WI38 (cell line): ENCODE results near the gene ZBTB20.

Source experiments
- H3K4me3 ChIP-seq: 2 replicates; pipeline ENCODE4 v1.5.1; 2011; ENCODE audit warnings: low read depth, mild to moderate bottlenecking, control low read depth, low read length
- TF ChIP-seq, protein P1 (sequence below): IDR thresholded peaks from 2 replicates; pipeline ENCODE4 v1.5.1; 2012; ENCODE audit warnings: low read depth, mild to moderate bottlenecking, control low read depth, low read length

ZBTB20 gene

DNA sequence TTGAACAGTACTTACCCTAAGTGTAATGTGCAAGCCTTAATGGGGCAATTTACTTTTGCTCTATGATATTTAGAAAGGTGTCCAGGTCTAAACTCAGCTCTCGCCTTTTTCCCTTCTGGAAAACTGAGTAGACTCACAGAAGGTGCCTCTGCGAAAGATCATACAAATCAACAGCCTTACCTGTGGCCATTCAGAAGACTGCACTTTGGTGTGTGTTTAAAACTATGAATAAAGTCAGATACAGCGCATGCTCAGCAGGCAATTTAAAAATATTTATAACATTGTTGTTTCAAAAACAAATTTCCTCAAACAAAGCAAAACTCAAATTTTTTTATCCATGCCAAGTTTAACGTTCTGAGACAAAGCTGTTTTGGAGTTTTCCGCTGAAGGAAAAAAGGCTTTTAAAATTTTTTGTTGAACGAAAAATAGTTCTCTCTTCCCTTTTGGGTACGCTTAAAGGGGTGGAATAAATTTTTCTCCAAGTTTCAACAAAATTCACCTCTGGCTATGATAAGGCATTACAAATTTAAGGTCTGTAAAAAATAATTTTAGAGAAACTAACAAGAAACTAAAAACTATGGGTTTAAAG, 697.0 kb downstream of the ZBTB20 start:
- H3K4me3 ChIP-seq: no peak overlapping the region
- TF ChIP-seq, protein P1, sequence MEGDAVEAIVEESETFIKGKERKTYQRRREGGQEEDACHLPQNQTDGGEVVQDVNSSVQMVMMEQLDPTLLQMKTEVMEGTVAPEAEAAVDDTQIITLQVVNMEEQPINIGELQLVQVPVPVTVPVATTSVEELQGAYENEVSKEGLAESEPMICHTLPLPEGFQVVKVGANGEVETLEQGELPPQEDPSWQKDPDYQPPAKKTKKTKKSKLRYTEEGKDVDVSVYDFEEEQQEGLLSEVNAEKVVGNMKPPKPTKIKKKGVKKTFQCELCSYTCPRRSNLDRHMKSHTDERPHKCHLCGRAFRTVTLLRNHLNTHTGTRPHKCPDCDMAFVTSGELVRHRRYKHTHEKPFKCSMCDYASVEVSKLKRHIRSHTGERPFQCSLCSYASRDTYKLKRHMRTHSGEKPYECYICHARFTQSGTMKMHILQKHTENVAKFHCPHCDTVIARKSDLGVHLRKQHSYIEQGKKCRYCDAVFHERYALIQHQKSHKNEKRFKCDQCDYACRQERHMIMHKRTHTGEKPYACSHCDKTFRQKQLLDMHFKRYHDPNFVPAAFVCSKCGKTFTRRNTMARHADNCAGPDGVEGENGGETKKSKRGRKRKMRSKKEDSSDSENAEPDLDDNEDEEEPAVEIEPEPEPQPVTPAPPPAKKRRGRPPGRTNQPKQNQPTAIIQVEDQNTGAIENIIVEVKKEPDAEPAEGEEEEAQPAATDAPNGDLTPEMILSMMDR: no peak

DNA sequence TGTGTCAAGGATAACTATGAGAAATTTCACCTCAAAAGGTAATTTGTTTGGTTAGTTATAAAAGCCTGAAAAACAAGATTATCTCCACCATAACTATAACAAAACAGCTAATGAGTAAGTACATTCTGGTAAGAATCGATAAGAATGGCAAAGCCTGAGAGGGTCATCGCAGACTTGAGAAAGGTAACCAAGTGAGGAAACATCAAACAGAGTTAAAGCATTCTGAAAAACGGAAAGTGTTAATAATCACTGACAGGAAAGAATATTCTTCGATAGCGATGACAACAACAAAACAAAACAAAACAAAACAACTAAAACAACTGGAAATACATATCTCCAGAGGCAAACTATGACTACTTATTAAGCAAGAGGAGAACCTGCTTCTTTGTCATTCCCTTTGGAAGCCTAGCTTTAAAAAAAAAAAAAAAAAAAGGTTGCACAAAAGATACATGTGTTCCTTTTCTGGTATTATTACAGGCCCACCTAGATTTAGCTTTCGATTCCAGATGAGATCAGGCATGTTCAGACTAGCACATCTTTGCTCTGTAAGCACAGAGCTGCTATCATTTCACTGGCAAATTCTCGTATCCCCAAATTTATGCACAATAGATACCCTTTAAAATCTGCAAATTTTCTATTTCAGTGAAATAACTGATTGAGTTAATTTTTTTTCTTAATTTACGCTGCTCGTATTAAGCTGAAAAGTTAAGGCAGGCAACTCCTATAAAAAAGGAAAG, 697.6 kb downstream of the ZBTB20 start:
- TF ChIP-seq, protein P1: no peak
- H3K4me3 ChIP-seq: no peak overlapping the region

DNA sequence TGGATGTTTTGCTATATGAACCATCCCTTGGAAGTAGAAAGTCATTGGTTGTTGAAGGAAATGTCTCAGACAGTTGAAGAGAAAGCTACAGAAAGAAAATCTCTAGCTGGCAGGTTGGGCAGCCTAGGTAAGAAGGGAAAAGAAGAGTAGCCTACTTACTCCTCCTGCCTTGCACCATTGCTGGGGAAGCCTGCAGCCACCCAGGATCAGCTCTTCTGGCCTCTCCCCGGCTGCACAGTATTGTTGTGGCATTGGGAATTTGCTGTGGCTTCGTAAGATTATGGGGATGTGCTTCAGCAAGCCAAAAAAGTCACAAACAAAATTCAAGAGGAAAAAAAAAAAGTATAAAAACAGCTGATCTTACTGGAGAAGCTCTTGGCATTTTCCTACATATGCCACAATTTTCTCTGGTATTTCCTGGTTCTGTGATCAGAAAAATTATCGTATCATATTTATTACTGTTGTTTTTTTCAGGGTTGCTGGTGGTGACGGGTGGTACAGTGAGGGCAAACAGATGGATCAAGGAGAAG, 699.1 kb downstream of the ZBTB20 start:
- no peak overlapping the region for H3K4me3 ChIP-seq
- TF ChIP-seq, protein P1: no peak

DNA sequence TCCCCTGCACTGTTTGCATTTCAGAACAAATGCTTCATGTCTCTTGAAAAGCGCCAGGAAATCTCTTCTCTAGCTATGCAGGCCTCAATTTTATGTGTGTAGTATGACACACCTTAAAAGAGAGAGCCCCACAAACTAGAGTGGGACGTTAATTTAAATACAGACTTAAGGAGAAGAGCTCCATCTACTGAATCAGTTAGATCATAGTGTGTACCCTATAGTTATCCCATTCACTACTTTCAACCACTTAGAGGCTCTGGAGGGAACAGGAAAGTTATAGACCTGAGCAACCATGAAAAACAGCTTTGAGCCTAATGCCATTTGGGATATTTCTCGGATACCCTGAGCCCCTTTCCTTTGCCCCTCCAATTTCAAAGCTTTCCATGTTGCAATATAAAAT, 699.5 kb downstream of the ZBTB20 start:
- H3K4me3 ChIP-seq: no peak overlapping the region
- TF ChIP-seq, protein P1: no peak

DNA sequence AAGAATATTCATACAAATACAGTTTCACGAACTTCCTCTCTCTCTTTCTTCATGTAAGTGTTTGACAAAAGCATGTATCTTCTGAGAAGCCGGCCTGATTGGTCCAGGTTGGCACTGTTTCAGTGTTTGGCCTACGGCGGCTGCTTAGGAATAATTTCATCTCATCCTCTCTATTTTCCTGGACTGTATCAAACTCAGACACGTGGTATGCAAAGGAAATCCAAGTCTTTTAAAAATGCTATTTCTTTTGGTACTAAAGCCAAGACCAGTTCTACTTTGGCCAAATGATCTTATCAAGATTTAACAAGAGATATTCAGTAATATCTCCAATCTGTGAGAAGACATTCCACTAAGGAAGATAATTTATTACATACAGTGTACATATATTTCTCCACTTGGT, 700.5 kb downstream of the ZBTB20 start:
- TF ChIP-seq, protein P1: no peak
- no peak overlapping the region for H3K4me3 ChIP-seq

DNA sequence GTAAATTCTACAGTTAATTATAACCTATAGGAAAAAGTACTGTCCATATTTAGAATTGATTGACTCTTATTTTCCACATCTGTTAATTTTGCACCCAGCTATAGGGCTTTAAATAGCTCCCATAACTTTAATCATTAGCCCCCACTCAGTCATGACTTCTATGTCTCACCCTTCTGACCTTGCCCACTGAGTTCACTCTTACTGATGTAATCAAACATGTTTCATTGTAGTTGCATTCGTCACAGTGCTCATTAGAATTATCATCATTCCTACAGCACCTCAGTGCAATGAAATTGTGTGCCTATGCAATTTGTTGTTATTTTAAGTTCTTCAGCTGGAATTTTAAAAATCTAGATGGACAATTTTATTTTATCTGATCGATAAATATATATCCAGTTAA, 701.9 kb downstream of the ZBTB20 start:
- H3K4me3 ChIP-seq: no peak overlapping the region
- TF ChIP-seq, protein P1: no peak

DNA sequence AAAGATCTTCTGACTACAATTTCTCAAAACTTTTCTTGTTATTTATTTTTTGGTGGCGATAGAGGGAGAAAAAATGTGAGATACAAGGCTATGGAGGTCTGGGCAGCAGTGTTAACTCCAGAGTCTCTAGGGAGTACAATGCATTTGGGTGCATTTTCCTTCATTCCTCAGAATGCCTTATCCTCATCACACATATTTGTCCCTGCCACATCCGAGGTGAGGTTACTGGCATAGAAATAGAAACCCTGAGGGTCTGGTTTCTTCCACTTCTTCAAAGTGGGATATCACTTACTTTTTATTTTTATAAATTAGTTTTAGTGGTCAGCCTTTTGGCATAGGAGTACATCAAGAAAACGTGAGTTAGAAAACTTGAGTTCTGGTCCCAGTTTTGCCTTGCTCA, 702.9 kb downstream of the ZBTB20 start:
- H3K4me3 ChIP-seq: no peak overlapping the region
- TF ChIP-seq, protein P1: no peak
